NCI-H748 treated with DMSO at 0.1 percent for 48 hours (cell line): Measurements from ENCODE around the gene PPP1R9B.

Experiments used
- DNase-seq: peaks from one replicate; lab custom pipeline; 2025; lab: John Stamatoyannopoulos, UW

The PPP1R9B gene

GRCh38 chr17:50155115-50155819 lies 4.8 kb upstream of the PPP1R9B start:
- no peak for DNase-seq

GRCh38 chr17:50154604-50155003 lies 4.1 kb upstream of the PPP1R9B start:
- no peak for DNase-seq

- DNase-seq: no peak
Observed at GRCh38 chr17:50153650-50154575, 3.4 kb upstream of the PPP1R9B start.

GRCh38 chr17:50152736-50153135 lies 2.3 kb upstream of the PPP1R9B start:
- DNase-seq: no peak

- peak; percentile 82 for DNase-seq
Observed at GRCh38 chr17:50151937-50152547, 1.6 kb upstream of the PPP1R9B start.

GRCh38 chr17:50151041-50151936 lies 812 bp upstream of the PPP1R9B start:
- DNase-seq: peak; percentile 74

- peak; percentile 32 for DNase-seq
Observed at GRCh38 chr17:50149417-50150353, 792 bp downstream of the PPP1R9B start.

GRCh38 chr17:50149091-50149416 lies 1.4 kb downstream of the PPP1R9B start:
- no peak for DNase-seq

- DNase-seq: no peak
Observed at GRCh38 chr17:50148226-50149090, 2.0 kb downstream of the PPP1R9B start.

GRCh38 chr17:50147841-50148225 lies 2.6 kb downstream of the PPP1R9B start:
- no peak for DNase-seq

GRCh38 chr17:50146927-50147665 lies 3.4 kb downstream of the PPP1R9B start:
- no peak for DNase-seq

GRCh38 chr17:50146230-50146926 lies 4.1 kb downstream of the PPP1R9B start:
- DNase-seq: no peak

- DNase-seq: no peak
Observed at GRCh38 chr17:50145532-50146229, 4.8 kb downstream of the PPP1R9B start.

GRCh38 chr17:50144845-50145531 lies 5.5 kb downstream of the PPP1R9B start:
- DNase-seq: no peak

GRCh38 chr17:50144355-50144754 lies 6.1 kb downstream of the PPP1R9B start:
- DNase-seq: no peak

- no peak for DNase-seq
Observed at GRCh38 chr17:50143461-50144176, 6.9 kb downstream of the PPP1R9B start.

GRCh38 chr17:50141745-50142110 lies 8.7 kb downstream of the PPP1R9B start:
- no peak for DNase-seq
